ENCODE measurements around the gene RRP8.

DNA sequence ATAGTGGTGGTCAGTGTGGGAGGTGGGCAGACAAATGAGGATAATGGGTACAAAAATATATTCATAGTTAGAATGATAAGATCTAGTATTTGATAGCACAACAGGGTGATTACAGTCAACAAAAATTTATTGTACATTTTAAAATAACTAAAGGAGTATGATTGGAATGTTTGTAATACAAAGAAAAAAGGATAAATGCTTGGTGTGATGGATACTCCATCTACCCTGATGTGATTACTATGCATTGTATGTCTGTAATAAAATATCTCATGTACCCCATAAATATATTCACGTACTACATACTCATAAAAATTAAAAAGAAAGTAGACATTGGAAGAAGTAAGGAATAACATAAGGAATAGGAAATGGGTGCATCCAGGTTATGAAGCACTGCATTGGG, 15.4 kb downstream of the RRP8 start:
- TF ChIP-seq, protein P1, sequence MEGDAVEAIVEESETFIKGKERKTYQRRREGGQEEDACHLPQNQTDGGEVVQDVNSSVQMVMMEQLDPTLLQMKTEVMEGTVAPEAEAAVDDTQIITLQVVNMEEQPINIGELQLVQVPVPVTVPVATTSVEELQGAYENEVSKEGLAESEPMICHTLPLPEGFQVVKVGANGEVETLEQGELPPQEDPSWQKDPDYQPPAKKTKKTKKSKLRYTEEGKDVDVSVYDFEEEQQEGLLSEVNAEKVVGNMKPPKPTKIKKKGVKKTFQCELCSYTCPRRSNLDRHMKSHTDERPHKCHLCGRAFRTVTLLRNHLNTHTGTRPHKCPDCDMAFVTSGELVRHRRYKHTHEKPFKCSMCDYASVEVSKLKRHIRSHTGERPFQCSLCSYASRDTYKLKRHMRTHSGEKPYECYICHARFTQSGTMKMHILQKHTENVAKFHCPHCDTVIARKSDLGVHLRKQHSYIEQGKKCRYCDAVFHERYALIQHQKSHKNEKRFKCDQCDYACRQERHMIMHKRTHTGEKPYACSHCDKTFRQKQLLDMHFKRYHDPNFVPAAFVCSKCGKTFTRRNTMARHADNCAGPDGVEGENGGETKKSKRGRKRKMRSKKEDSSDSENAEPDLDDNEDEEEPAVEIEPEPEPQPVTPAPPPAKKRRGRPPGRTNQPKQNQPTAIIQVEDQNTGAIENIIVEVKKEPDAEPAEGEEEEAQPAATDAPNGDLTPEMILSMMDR (IDR thresholded peaks at IDR 0.05) = no peak
- TF ChIP-seq POLR2A (IDR thresholded peaks at IDR 0.05) = no peak
- TF ChIP-seq POLR2AphosphoS5 (IDR thresholded peaks at IDR 0.05) = no peak

All from sigmoid colon (tissue), 4 donors.